ENCODE results near the gene CCDC34.

The CCDC34 gene

GRCh38 chr11:27305751-27306150 lies 57.3 kb downstream of the CCDC34 start:
- Histone ChIP-seq H4K20me1 (ENCODE audit: insufficient read depth, low read length) (no peaks in the 10 kb centered on the region), H3K36me3 (replicated peaks; ENCODE audit: insufficient read depth, low read length) (no peaks in the 10 kb centered on the region), H3K9me3 (replicated peaks; ENCODE audit: insufficient read depth, low read length) (no peaks in the 10 kb centered on the region), H3K4me2 (ENCODE audit: low read depth, low read length) (no peak overlapping the region), H3K4me1 (ENCODE audit: low read length) (no peaks in the 10 kb centered on the region), H2AFZ (ENCODE audit: low read length) (no peak overlapping the region), H3K79me2 (ENCODE audit: low read length) (no peaks in the 10 kb centered on the region), H3K9ac (ENCODE audit: low read length) (no peak overlapping the region), H3K27ac (ENCODE audit: low read length) (no peak overlapping the region), H3K27me3 (replicated peaks; ENCODE audit: insufficient read depth, low read length) (no peaks in the 10 kb centered on the region), H3F3A (ENCODE audit: insufficient read depth, low read length) (no peaks in the 10 kb centered on the region), H3K4me3 (ENCODE audit: low read length) (no peak overlapping the region), H3K9me2 (replicated peaks; ENCODE audit: insufficient read depth, low read length) (no peaks in the 10 kb centered on the region)
- TF ChIP-seq, protein P1, sequence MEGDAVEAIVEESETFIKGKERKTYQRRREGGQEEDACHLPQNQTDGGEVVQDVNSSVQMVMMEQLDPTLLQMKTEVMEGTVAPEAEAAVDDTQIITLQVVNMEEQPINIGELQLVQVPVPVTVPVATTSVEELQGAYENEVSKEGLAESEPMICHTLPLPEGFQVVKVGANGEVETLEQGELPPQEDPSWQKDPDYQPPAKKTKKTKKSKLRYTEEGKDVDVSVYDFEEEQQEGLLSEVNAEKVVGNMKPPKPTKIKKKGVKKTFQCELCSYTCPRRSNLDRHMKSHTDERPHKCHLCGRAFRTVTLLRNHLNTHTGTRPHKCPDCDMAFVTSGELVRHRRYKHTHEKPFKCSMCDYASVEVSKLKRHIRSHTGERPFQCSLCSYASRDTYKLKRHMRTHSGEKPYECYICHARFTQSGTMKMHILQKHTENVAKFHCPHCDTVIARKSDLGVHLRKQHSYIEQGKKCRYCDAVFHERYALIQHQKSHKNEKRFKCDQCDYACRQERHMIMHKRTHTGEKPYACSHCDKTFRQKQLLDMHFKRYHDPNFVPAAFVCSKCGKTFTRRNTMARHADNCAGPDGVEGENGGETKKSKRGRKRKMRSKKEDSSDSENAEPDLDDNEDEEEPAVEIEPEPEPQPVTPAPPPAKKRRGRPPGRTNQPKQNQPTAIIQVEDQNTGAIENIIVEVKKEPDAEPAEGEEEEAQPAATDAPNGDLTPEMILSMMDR (IDR thresholded peaks at IDR 0.05; ENCODE audit: low read length), result no peak
- TF ChIP-seq EZH2phosphoT487 (IDR thresholded peaks at IDR 0.05; ENCODE audit: low read length), result no peak
- DNase-seq, result no peak

- DNase-seq, result no peak
These were observed 58.5 kb downstream of the CCDC34 start for GRCh38 chr11:27304514-27304913.

DNA sequence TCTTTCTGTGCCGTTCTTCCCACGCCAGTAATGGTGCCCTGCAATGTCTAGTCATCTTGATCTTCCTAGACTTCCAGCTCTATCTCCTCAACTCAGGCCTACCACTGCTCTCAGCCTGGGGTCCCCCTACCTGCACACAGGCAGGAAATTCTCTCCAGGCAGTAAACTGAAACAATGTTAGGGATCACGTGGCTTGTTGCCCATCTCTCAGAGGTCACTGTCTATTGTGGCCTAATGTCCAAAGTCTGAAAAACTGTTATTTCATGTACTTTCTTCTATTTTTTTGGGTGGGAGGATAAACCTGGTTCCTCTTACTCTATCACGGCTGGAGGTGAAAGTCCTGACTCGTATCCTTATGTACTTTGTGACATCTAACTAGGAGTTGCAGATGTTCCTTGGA lies 59.1 kb downstream of the CCDC34 start:
- H3K36me3 ChIP-seq (replicated peaks; ENCODE audit: insufficient read depth, low read length), result no peaks in the 10 kb centered on the region
- no peak for DNase-seq
- H4K20me1 ChIP-seq (ENCODE audit: insufficient read depth, low read length), result no peaks in the 10 kb centered on the region
- H2AFZ ChIP-seq (ENCODE audit: low read length), result no peak overlapping the region
- no peak overlapping the region for H3K27ac ChIP-seq (ENCODE audit: low read length)
- H3K79me2 ChIP-seq (ENCODE audit: low read length), result no peaks in the 10 kb centered on the region
- H3K9ac ChIP-seq (ENCODE audit: low read length), result no peak overlapping the region
- H3F3A ChIP-seq (ENCODE audit: insufficient read depth, low read length), result no peaks in the 10 kb centered on the region
- no peaks in the 10 kb centered on the region for H3K4me1 ChIP-seq (ENCODE audit: low read length)
- H3K9me2 ChIP-seq (replicated peaks; ENCODE audit: insufficient read depth, low read length), result no peaks in the 10 kb centered on the region
- no peaks in the 10 kb centered on the region for H3K9me3 ChIP-seq (replicated peaks; ENCODE audit: insufficient read depth, low read length)
- no peaks in the 10 kb centered on the region for H3K27me3 ChIP-seq (replicated peaks; ENCODE audit: insufficient read depth, low read length)
- H3K4me2 ChIP-seq (ENCODE audit: low read depth, low read length), result no peak overlapping the region
- TF ChIP-seq EZH2 (optimal IDR thresholded peaks at IDR 0.05; ENCODE audit: low read depth, low read length), result no peak
- TF ChIP-seq EZH2phosphoT487 (IDR thresholded peaks at IDR 0.05; ENCODE audit: low read length), result no peak
- TF ChIP-seq, protein P1 (IDR thresholded peaks at IDR 0.05; ENCODE audit: low read length), result no peak
- no peak overlapping the region for H3K4me3 ChIP-seq (ENCODE audit: low read length)

More at GRCh38 chr11:27304514-27304913, 58.5 kb downstream of the CCDC34 start:
- no peaks in the 10 kb centered on the region for H3K9me3 ChIP-seq (replicated peaks; ENCODE audit: insufficient read depth, low read length)
- H3F3A ChIP-seq (ENCODE audit: insufficient read depth, low read length), result no peaks in the 10 kb centered on the region
- H3K4me2 ChIP-seq (ENCODE audit: low read depth, low read length), result no peak overlapping the region
- H3K9me2 ChIP-seq (replicated peaks; ENCODE audit: insufficient read depth, low read length), result no peaks in the 10 kb centered on the region
- H4K20me1 ChIP-seq (ENCODE audit: insufficient read depth, low read length), result no peaks in the 10 kb centered on the region
- no peak overlapping the region for H3K9ac ChIP-seq (ENCODE audit: low read length)
- no peak overlapping the region for H3K27ac ChIP-seq (ENCODE audit: low read length)
- no peaks in the 10 kb centered on the region for H3K27me3 ChIP-seq (replicated peaks; ENCODE audit: insufficient read depth, low read length)
- no peaks in the 10 kb centered on the region for H3K4me1 ChIP-seq (ENCODE audit: low read length)
- H3K4me3 ChIP-seq (ENCODE audit: low read length), result no peak overlapping the region
- H2AFZ ChIP-seq (ENCODE audit: low read length), result no peak overlapping the region
- no peak for TF ChIP-seq EZH2phosphoT487 (IDR thresholded peaks at IDR 0.05; ENCODE audit: low read length)
- TF ChIP-seq, protein P1 (IDR thresholded peaks at IDR 0.05; ENCODE audit: low read length), result no peak
- TF ChIP-seq EZH2 (optimal IDR thresholded peaks at IDR 0.05; ENCODE audit: low read depth, low read length), result no peak
- H3K79me2 ChIP-seq (ENCODE audit: low read length), result no peaks in the 10 kb centered on the region
- no peaks in the 10 kb centered on the region for H3K36me3 ChIP-seq (replicated peaks; ENCODE audit: insufficient read depth, low read length)
